Measurements from ENCODE around the gene GRWD1. TPM values are rescaled to one million over a fixed set of nuclear protein-coding genes. Genes with fewer than 3 reads are reported as not detected.

Gene GRWD1
- total RNA-seq, 1 donor from 2014 or later: 39.0 TPM

DNA sequence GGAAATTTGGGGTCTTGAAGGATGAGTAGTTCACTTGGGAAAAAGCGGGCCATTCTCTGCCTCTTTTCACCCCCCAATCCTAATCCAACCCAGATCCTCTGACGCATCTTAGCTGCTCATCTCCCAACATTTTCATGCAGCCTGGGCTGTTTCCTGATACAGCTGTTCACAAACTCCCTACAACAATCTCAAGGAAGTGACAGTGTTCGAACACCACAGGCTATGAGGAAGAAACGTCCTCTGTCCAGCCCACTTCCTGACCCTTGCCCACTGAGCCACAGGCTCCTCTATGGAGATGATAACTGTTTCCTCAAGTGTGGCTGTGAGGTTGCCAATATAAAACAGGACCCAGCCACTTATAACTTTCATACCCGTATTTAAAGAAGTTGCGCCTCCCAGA lies 49.6 kb downstream of the GRWD1 start:
- no peak for DNase-seq (ENCODE audit: low spot score)

DNA sequence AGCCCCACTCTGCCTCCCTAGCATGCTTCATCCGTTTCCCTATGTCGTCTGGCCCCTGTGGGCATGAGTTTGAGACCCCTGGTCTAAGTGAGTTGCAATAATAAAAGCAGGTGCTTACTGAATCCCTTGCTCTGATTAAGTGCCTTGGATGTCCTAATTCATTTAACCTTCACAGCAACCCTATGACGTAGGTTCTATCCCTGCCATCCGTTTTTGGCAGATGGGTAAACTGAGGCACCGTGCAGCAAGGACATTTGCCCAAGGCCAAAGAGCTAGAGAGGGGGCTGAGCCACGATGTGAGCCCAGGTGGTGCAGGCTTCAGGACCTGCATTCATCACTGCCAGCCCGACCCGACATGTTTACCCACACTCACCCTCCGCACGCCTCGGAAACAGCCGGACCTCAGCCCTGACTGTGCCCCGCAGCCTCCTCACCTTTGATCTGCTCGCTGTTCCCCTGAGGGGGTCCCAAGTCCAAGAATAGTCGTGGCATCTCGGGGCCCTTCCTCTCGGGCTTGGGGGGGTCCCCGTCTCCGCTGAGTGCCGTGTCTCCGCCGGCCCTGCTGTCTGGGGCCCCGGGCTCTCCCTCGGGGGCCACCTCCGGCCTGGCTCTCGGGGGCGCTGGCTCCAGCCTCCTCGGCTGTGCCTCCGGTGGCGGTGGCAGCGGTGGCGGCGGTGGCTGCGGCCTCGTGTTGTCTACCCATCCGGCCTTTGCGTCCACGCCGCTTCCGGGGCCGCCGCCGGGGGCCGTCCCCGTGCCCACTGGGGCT lies 51.4 kb downstream of the GRWD1 start:
- no peak for DNase-seq (ENCODE audit: low spot score)

DNA sequence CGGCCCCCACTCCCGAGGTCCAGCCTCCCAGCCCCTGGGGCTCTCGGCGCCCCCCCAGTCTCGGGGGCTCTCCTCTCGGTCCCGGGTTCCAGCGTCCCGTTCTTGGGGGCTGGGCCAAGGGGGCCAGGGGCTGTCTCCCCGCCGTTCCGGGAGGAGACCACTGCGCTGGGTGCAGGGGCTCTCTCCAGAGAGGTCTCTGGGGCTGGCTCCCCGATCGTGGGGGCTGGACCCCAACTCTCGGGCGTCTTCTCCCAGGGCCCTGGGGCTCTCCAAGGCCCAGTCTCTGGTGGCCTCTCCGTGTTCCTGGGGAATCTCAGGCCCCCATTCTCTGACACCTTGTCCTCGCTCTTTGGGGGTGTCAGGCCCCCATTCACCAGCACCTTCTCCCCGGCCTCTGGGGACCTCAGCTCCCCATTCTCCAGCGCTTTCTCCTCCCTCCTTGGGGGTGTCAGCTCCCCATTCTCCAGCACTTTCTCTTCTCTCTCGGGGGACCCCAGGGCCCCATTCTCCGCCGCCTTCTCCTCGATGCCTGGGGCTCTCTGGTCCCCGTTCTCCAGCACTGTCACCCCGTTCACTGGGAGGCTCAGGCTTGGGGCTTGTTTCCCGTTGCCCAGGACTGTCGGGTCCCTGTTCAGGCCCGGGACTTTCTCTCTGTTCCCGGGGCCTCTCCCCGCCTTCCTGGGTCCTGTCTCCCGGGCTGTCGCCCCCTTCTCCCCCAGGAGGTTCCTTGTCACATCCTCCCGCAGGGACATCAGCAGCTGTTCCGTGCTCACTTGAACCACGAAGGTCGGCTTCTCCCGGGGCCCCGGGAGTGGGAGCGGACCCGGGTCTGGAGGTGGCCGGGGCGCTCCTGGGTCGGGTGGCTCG lies 52.2 kb downstream of the GRWD1 start:
- no peak for DNase-seq (ENCODE audit: low spot score)

DNA sequence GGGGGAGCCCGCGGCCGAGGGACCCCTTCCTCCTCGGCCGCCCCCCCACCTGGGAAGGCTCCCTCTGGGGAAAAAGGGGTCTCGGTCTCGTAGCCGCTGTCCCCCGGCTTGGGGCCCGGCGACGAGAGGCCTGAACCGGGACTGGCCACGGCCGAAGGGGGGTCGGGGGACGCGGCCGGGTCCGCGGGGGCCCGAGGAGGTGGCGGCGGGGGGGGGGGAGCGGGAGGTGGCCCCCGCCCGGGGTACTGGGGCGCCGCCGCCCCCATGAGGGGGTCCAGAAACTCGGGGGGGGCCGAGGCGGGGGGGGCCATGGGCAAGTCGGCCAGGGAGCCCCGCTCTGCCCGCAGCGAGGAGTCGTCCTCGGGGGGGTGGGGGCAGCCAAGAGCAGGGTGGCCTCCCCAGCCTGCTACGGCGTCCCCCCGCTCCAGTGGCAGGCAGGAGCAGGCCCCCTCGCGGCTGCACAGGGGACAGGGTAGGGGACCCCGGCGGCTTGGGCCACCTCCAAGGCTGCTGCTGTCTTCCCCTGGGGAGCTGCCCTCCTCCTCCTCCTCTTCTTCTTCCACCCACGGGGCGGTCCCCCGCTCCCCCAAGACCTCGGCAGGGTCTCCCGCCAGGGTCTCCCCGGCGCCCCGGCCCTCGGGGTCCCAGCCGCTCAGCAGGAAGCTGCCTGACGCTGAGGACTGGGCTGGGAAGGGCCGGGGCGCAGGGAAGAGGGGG lies 53.0 kb downstream of the GRWD1 start:
- no peak for DNase-seq (ENCODE audit: low spot score)

DNA sequence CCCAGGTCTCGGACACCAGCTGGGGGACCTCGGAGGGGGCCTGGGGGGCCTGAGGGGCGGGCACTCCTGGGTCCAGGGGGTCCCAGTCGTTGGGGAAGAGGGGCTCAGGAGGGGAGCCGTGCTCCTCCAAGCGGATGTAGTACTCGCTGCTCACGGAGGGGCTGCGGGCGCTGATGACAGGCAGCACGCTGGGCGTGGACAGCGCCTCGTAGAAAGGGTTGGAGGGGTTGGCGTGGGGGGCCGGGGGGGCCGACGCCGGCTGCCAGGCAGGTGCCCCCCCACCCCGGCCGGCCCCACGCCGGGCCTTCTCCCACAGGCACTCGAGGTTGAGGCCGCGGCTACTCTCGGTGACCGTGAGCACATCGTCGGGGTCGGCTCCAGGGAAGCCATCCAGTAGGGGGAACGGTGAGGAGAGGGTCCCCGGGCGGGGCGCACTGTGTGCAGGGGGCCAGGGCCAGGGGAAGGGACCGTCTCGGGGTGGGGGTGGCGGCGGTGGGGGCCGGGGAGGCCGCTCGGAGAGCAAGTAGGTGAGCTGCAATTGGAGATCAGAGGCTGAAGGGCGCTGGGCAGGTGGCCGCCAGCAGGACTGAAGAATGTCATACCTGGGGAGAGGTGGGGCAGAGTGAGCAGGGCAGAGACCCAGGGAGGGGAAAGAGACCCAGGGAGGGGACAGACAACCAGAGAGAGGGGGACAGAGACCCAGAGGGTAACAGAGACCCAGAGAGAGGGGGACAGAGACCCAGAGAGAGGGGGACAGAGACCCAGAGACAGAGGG lies 53.7 kb downstream of the GRWD1 start:
- DNase-seq (ENCODE audit: low spot score): no peak

DNA sequence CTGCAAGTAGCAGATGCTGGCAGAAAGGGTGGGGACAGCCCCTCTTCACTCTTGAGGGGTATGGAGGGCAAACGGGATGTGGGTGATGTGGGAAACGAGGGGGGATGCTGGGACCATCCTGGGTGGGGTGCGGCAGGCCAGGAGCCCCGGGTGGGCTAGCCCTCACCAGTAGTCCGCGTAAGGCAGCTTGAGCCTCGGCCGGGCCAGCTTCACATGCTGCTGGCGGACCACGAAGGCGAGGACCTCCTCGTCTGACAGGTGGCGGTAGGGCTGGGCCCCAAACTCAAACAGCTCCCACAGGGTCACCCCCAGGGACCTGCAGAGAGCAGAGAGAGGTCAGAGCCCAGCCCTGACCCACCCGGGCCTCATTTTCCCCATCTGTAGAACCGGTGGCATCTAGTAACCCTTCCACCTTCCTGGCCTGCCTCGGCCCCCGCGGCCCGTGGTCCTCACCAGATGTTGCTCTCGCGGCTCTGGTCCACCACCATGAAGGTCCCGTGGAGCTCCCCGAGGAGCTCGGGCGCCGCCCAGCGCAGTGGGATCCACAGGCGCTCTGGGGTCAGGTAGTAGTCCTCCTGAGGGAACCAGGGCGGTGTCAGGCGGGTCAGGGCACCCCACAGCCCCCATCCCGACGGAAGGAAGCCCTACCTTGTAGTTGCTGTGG lies 55.2 kb downstream of the GRWD1 start:
- no peak for DNase-seq (ENCODE audit: low spot score)

DNA sequence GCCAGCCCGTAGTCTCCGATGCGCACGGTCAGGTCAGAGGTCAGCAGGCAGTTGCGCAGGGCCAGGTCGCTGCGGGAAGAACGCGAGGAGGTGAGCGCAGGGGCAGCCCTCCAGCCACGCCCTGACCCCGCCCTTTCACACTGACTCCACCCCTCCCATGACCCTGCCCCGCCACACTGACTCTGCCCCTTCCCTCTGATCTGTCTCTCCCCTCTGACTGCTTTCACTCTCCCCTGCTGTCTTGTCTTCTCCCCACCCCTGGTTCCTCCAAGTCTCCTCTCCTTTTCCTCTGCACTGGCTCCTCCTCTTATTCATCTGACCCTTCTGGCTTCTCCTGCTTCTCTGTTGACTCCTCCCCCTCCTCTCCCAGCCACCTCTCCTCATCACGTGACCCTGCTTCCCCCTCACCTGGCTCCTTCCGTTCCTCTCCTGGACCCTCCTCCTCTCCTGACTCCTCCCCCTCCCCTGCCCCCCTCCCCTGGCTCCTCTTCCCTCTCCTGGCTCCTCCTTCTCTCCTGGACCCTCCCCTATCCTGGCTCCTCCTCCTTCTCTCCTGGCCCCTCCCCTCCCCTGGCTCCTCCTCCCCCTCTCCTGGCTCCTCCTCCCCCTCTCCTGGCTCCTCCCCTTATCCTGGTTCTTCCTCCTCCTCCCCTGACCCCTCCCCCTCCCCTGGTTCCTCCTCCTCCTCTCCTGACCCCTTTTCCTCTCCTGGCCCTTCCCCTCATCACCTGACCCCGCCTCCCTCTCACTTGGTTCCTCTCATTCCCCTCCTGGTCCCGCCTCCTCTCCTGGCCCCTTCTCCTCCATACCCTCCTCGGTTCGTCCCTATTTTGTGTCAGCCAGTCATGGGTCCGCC lies 55.9 kb downstream of the GRWD1 start:
- DNase-seq (ENCODE audit: low spot score): no peak

DNA sequence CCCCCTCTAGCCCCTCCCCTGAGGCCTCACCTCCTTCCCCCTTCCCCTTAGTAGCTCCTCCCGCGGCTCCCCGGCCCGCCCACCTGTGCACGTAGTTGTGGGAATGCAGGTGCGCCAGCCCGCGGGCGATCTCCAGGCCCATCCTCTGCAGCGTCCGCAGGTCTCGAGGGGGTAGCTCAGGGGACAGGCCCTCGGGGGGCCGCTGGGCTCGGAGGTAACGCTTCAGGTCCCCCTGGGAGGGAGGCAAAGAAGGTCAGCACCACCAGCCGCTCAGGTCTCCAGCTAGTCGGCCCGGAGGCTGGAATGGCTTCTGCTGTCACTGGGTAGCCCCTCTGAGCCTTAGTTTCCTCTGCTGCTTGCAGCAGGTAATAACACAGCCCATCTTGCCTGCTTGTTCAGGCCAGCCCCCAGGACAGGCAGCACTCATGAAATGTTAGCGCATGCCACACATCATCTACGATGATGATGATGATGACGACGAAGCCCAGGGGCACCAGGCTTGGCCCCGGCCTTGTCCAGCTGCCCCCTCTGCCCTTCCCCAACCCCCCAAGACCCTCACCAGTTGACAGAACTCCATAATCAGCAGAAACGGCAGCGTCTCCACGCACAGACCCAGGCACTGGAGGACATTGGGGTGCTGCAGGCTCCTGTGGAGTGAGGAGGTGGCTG lies 56.7 kb downstream of the GRWD1 start:
- no peak for DNase-seq (ENCODE audit: low spot score)

DNA sequence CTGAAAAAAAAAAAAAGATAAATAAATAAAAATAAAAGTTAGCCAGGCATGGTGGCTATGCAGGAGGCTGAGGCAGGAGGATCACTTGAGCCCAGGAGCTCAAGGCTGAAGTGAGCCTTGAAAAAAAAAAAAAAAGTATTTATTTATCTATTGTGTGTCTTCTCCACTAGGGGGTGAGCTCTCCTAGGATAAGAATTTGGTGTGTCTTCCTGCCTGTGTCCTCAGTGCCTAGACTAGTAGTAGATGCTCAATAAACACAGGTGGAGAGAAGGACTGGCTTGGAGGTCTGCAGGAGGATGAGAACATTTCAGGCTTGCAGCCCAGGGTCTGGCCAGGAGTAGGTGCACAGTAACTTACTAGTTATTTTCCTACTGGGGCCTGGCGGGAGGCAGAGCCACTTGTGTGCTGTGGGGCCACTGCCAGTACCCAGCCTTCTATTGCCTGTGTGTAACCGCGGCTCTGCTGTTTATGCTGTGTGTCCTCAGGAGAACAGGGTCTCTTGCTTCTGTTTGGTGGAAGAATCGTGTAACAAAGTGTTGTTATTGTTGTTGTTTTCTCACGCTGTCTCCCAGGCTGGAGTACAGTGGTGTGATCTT lies 60.5 kb downstream of the GRWD1 start:
- DNase-seq (ENCODE audit: low spot score): no peak

Other genes with a start within 250 kb of the GRWD1 start
- gene CARD8, start 190.1 kb upstream of the GRWD1 start, total RNA-seq: 57.6 TPM
- gene ZNF114, start 175.9 kb upstream of the GRWD1 start, total RNA-seq: 0.87 TPM
- gene EMP3, start 120.4 kb upstream of the GRWD1 start, total RNA-seq: 91.4 TPM
- 5.8 TPM for gene TMEM143, start 82.0 kb upstream of the GRWD1 start, total RNA-seq
- gene SYNGR4, start 81.6 kb upstream of the GRWD1 start, total RNA-seq: not detected
- 113 TPM for gene KDELR1, start 54.4 kb upstream of the GRWD1 start, total RNA-seq
- 0.48 TPM for gene GRIN2D, start 52.3 kb upstream of the GRWD1 start, total RNA-seq
- gene KCNJ14, start 9.6 kb downstream of the GRWD1 start, total RNA-seq: 1.0 TPM
- gene CYTH2, start 23.4 kb downstream of the GRWD1 start, total RNA-seq: 34.9 TPM
- 0.45 TPM for gene LMTK3, start 65.9 kb downstream of the GRWD1 start, total RNA-seq
- 0.48 TPM for gene SULT2B1, start 106.2 kb downstream of the GRWD1 start, total RNA-seq
- gene SPACA4, start 160.8 kb downstream of the GRWD1 start, total RNA-seq: not detected
- 0.71 TPM for gene FAM83E, start 169.1 kb downstream of the GRWD1 start, total RNA-seq
- gene RPL18, start 173.2 kb downstream of the GRWD1 start, total RNA-seq: 876 TPM
- 14.0 TPM for gene SPHK2, start 173.5 kb downstream of the GRWD1 start, total RNA-seq
- 1.4 TPM for gene DBP, start 191.4 kb downstream of the GRWD1 start, total RNA-seq
- 3.3 TPM for gene CA11, start 200.2 kb downstream of the GRWD1 start, total RNA-seq
- 0.51 TPM for gene NTN5, start 227.0 kb downstream of the GRWD1 start, total RNA-seq
- gene FUT2, start 250.0 kb downstream of the GRWD1 start, total RNA-seq: 0.19 TPM